ENCODE data around the gene TBL1X. TPM values are rescaled to one million over a fixed set of nuclear protein-coding genes. Genes with fewer than 3 reads are reported as not detected.
"Not testable (repeated sequence)": the region's sequence is repeated elsewhere in the genome, so short reads cannot be mapped to it uniquely, and the experiment has no call there.

The TBL1X gene
- total and polyA plus RNA-seq, 12 donors = 1.8 to 14.1 (median 9.8) TPM

DNA sequence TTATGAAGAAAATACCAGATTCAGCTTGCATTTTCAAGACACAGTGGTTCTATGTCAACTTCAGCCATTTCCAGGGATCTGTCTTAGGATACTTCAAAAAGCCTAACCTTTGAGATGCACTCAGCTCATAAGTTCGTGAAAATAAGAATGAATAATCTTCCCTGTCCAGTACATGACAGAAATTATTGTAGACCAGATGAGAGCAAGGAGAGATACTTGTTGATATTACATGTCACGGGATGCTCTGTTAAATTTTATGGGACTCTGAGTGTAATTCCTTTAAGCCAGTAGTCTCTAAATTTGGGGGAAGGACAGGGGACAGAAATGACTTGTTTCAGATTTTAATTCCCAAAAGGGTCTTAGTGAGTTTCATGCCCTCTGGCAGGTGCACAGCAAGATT is 8.8 kb downstream of the TBL1X start:
- Histone ChIP-seq H3K9me3 (no peaks in the 10 kb centered on the region), H3K27ac (no peak overlapping the region), H3K4me3 (no peak overlapping the region), H3K36me3 (no peaks in the 10 kb centered on the region), H3K27me3 (peaks cover 0 to 36% (median 0%) of the 10 kb centered on the region in 7 donors), H3K4me1 (peaks cover 0 to 12% (median 0%) of the 10 kb centered on the region in 9 donors)
- ATAC-seq (no peak), DNase-seq (no peak)
- WGBS, 2 donors = 91 to 97% methylated on average over 2 of the region's 2 CpGs
- TF ChIP-seq, protein P1, sequence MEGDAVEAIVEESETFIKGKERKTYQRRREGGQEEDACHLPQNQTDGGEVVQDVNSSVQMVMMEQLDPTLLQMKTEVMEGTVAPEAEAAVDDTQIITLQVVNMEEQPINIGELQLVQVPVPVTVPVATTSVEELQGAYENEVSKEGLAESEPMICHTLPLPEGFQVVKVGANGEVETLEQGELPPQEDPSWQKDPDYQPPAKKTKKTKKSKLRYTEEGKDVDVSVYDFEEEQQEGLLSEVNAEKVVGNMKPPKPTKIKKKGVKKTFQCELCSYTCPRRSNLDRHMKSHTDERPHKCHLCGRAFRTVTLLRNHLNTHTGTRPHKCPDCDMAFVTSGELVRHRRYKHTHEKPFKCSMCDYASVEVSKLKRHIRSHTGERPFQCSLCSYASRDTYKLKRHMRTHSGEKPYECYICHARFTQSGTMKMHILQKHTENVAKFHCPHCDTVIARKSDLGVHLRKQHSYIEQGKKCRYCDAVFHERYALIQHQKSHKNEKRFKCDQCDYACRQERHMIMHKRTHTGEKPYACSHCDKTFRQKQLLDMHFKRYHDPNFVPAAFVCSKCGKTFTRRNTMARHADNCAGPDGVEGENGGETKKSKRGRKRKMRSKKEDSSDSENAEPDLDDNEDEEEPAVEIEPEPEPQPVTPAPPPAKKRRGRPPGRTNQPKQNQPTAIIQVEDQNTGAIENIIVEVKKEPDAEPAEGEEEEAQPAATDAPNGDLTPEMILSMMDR (IDR thresholded peaks at IDR 0.05) = no peak
- intact Hi-C loops (cut with DNase I) = no loop called here

DNA sequence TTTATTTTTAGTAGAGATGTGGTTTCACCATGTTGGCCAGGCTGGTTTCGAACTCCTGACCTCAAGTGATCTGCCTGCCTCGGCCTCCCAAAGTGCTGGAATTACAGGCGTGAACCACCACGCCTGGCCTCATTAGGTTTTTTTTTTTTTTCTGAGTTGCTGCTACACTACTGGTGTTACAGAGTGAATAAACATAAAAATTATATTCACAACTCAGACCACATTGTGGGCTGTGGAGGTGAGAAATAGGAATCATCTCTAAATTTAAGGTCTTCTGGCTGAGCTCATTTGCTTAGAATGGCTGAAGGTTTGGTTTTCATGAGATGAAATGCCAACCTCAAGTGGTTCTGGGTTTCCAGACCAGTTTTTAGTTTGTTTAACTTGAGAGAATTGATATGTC is 10.6 kb downstream of the TBL1X start:
- Histone ChIP-seq H3K27me3 (peaks cover 0 to 32% (median 0%) of the 10 kb centered on the region in 7 donors), H3K4me1 (peaks cover 0 to 12% (median 0%) of the 10 kb centered on the region in 9 donors)
- 89 to 100% methylated on average over 2 to 4 of the region's 4 CpGs for WGBS, 2 donors
- ATAC-seq; intact Hi-C loops (cut with DNase I); H3K4me3 ChIP-seq; H3K9me3 ChIP-seq; H3K36me3 ChIP-seq; DNase-seq; H3K27ac ChIP-seq: not testable (repeated sequence)

DNA sequence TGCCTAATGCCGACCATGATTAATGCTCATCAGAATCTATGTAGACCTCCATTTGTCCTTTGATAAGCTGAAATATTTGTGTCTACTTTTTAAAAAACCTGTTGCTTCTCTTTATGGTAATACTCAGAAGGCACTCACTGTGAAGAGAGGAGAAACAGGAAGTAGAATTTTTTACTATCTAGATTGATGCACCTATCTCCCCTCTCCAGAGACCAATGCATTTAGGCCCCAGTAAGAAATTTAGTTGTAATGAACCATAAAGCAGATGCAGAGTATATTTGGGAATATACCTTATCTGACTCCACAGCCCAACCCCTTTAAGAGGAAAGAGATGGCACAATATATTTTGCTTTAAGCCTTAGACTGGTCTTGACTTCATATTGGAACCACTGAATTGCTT is 11.1 kb downstream of the TBL1X start:
- ATAC-seq (no peak), DNase-seq (no peak)
- 60 to 87% methylated on average over 1 of the region's 1 CpG for WGBS, 2 donors
- Histone ChIP-seq H3K4me3 (no peak overlapping the region), H3K36me3 (no peaks in the 10 kb centered on the region), H3K9me3 (no peaks in the 10 kb centered on the region), H3K27ac (no peak overlapping the region), H3K27me3 (peaks cover 0 to 32% (median 0%) of the 10 kb centered on the region in 7 donors), H3K4me1 (peaks cover 0 to 12% (median 0%) of the 10 kb centered on the region in 9 donors)
- TF ChIP-seq, protein P1 (IDR thresholded peaks at IDR 0.05) = no peak
- intact Hi-C loops (cut with DNase I) = no loop called here

DNA sequence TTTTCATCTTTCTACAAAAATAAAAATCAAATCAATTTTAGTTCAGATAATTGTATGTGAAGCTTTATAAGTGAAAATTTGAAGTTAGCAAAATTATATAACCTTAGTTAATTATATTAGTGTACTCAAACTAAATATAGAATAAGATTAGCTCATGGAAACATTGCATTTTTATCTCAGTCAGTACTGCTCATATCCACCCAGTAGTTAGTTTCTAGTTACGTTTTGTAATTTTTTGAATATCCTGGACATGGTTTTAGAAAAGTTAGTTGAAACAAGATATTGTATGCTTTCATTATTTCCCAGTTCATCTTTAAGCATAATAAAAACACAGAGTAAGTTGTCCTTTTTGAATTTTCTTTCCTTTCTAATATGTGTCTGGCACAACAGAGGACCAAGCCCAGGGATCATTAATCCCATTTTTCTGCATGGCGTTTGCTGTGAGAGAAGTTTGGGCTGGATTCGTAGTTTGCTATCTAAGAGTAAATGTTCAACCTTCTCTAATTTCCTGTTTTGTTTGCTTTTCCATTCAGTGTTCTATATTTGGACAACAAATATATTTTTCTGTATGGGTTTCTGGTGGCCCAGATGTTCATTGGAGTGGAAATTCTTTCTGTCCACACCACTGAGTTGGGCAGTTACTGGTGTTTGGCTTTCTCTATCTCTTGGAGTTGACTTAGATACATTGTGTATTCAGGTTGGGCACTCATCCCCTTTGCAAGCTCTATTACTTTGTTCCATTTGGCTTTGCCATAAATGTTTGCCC is 12.1 kb downstream of the TBL1X start:
- no peaks in the 10 kb centered on the region for H3K36me3 ChIP-seq
- intact Hi-C loops (cut with DNase I) = no loop called here
- H3K4me3 ChIP-seq = no peak overlapping the region
- peak in 1 of 8 donors; percentile 49 for ATAC-seq
- H3K27me3 ChIP-seq = peaks cover 0 to 32% (median 0%) of the 10 kb centered on the region in 7 donors
- TF ChIP-seq, protein P1 (IDR thresholded peaks at IDR 0.05) = no peak
- no peak for DNase-seq
- H3K27ac ChIP-seq = no peak overlapping the region
- peaks cover 0 to 18% (median 0%) of the 10 kb centered on the region in 9 donors for H3K4me1 ChIP-seq
- WGBS, 2 donors = 50% methylated on average over 3 of the region's 3 CpGs
- no peaks in the 10 kb centered on the region for H3K9me3 ChIP-seq

DNA sequence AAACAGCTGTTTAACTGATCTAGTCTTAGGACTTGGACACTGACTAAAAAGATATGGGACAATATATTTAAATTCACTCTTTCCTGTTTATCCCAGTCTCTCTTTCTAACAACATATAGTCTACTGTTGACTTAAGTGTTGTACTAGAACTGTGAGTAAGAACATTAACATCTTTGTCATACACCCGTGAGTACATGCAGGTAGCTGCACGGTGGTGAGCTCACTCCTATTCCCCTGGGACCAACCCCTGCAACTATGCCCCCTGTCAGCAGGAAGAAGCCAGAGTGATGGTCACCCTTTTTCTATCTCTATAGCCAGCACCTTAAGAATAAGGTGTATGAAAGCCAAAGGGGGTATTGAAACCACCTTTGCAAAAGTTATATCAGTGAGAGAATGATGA is 17.6 kb downstream of the TBL1X start:
- H3K27me3 ChIP-seq = peaks cover 0 to 20% (median 0%) of the 10 kb centered on the region in 7 donors
- no peak overlapping the region for H3K27ac ChIP-seq
- peaks cover 0 to 13% (median 0%) of the 10 kb centered on the region in 9 donors for H3K4me1 ChIP-seq
- WGBS, 2 donors = 61 to 72% methylated on average over 2 of the region's 2 CpGs
- no peak for DNase-seq
- ATAC-seq = no peak
- H3K9me3 ChIP-seq = no peaks in the 10 kb centered on the region
- H3K4me3 ChIP-seq = no peak overlapping the region
- no peaks in the 10 kb centered on the region for H3K36me3 ChIP-seq
- intact Hi-C loops (cut with DNase I) = no loop called here
- TF ChIP-seq, protein P1 (IDR thresholded peaks at IDR 0.05) = no peak
